Stimulated activated CD8-positive, alpha-beta memory T cell treated with anti-CD3 and anti-CD28 coated beads, Interleukin-4, amount 100 ng/mL, for 48 hours (primary cell): ENCODE measurements around the gene KNG1.
"Not testable (repeated sequence)": the region's sequence is repeated elsewhere in the genome, so short reads cannot be mapped to it uniquely, and the experiment has no call there.

ENCODE experiments used
- DNase-seq: peaks from one replicate; pipeline ENCODE4 v3.0.0-alpha.2; 2020

The KNG1 gene

DNA sequence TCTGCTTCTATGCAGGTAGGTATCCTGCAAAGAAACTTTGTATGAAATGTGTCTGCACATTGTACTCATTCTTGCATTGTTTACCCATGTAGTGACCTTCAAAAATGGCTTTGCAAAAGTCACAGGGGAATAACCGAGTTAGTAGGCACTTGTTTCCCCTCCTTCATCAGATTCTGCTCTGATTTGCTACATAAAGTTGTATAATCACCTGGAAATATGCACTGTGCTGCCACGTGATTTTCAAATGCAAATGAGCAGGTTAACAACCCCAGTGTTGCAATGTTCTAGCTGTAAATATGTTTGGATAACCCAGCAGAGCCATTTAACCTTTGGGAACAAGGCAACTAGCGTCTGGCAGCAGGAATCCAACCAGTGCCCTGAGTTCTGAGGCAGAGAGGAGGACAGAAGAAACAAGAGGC lies at the start of gene KNG1:
TSS of gene KNG1 (plus strand) at position 321 of the 419 bp plus-strand sequence. CDS start 184 bp downstream, outside the sequence.
- no peak for DNase-seq

DNA sequence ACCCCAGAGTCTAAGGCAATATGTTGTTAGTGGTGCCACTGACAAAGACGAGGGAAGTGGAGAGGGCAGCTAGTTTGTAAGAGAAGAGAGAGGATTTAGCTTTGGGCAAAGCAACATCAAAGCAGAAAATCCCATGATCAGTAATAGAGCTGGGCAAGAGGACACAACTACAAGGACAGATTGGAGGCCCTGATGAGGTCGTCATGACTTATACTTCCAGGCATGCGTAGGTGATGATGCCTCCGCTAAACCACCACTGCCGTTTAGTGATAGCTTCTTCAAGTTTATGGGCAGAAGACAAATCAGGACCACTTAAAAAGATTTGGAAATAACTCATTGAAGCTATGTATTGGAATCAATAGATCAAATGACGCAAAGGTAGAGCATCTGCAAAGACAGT lies 48.7 kb upstream of the KNG1 start:
- no peak for DNase-seq

DNA sequence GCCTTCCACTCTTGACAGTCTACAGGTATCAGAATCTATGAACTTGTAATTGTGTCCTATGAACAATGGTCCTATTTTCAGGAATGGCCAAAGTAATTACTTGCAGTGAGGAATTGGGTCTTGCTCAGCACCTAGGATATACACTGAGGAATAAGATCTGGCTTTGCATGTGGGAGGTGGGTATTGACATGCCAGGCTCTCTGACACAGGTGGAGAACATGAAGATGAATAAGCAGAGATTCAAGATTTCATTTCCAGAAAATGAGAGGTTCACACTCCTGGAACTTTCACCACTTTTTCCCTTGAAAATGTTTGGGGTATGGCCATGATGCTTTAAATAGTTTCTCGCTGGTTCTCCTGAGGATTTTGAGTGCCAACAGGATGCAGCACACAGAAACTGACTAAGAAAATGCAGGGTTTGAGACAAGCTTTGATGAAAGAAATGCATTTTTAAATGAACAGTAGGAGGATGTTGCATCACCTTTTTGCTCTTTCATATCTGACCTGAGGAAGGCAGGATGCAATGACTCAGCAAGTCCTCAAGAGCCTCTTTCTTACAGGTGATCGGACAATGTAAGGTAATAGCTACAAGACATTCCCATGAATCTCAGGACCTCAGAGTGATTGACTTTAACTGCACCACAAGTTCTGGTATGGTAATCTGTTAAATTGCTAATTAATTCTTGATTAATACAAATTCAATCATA lies 47.6 kb upstream of the KNG1 start:
- DNase-seq: no peak

DNA sequence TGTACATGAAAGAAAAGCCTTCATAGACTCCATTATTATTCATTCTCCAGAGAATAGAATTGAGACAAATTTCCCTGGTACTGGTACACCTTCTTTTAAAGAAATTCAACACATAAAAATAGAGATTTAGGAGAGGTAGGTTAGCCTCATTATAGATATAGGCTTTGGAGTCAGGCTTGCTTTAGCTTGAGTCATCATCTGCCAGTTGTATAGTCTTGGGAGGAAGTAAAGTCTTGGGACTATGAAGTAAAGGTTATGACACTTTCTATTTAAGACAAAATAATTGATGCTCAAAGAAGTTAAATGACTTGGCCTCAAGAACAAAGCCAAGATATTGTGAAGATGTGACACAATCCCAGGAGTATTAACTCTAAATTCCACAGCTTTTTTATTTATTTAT lies 47.0 kb upstream of the KNG1 start:
- DNase-seq: no peak

DNA sequence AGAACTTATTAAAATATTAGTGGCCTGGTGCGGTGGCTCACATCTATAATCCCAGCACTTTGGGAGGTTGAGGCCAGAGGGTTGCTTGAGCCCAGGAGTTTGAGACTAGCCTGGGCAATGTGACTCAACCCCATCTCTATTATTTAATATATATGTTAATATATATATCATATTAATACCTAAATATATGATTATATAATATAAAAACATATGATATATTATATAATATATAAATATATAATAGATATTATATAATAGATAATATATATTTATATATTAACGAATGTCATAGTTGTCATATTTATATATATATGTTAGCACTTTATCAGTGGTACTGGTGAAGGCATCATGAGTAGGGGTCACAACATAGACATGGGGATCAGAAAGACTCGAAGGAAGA lies 46.1 kb upstream of the KNG1 start:
- no peak for DNase-seq

DNA sequence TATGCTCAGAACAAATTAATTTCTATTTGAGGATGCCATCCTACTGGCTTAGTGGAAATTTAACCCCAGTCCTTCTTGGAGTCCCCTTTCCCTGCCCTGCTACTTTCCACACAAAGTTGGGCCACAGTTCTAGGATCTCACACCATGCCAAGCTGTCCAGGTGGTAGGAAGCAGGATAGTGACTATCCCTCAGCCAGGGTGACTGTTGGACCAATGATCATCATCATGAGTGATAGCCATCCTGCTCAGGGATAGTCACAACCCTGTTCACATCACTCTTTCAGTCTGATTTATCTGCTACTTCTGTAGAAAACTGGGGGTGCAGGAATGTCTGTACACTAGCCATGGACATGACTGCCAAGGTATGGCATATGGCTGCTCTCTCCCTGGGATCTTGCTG lies 38.6 kb upstream of the KNG1 start:
- no peak for DNase-seq

DNA sequence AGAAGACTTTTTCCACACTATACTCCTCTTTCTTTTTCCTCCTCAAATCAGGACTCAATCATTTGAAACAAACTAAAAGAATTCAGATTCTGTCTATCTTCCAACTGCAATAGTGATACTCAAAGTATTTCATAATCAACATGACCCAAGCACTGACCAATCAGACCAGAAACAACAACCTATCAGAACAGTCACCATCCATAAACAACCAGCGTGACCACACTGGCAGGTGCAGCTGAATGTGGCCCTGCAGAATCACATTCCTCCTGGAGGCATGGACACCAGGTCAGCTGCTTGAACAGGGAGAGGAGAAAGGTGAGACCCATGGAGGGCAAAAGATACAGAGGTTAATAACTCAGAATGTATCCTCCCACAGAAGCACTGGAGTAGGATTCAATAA lies 38.0 kb upstream of the KNG1 start:
- no peak for DNase-seq

DNA sequence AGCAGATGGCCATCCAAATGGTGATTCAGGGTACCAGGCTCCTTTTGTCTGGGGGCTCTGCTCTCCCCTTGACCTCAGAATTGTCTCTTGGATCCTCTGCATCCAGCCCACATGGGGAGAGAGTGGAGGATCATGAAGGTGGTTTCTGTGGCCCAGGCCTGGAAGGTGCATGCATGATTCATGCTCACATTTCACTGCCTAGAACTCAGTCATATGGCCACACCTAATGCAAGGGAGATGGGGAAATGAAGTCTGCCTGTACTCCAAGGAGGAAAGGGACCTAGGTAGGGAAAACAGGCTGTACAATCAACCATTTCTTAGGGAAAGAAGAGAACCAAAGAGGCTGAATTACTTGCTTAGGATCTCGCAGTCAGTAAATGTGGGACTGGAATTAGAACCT lies 36.3 kb upstream of the KNG1 start:
- DNase-seq: no peak

DNA sequence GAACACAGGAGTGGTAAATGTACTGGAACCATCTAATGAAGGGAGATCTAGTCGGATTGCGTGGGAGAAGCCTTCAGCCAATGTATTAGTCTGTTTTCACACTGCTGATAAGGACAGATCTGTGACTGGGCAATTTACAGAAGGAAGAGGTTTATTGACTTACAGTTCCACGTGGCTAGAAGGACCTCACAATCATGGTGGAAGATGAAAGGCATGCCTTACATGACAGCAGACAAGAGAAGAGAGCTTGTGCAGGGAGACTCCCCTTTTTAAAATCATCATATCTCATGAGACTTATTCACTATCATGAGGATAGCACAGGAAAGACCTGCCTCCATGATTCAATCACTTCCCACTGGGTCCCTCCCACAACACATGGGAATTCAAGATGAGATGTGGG lies 34.3 kb upstream of the KNG1 start:
- DNase-seq: no peak

DNA sequence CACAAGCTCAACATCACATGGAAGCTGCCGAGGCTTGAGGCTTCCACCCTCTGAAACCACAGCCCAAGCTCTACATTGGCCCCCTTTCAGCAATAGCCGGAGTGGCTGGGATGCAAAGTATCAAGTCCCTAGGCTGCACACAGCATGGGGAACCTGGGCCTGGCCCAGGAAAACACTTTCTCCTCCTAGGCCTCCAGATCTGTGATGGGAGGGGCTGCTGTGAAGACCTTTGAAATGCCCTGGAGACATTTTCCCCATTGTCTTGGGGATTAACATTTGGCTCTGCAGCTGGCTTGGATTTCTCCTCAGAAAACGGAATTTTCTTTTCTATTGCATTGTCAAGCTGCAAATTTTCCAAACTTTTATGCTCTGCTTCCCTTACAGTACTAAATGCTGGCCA lies 33.2 kb upstream of the KNG1 start:
- no peak for DNase-seq

DNA sequence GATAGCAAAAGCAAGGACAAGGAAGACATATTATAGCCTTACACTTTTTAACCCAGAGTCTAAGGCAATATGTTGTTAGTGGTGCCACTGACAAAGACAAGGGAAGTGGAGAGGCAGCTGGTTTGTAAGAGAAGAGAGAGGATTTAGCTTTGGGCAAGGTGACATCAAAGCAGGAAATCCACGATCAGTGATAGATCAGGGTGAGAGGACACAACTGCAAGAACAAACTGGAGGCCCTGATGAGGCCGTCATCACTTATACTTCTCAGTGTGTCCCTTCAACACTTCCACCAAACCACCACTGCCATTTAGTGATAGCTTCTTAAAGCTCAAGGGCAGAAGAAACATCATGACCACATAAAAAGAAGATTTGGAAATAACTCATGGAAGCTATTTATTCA lies 30.7 kb upstream of the KNG1 start:
- DNase-seq: not testable (repeated sequence)

DNA sequence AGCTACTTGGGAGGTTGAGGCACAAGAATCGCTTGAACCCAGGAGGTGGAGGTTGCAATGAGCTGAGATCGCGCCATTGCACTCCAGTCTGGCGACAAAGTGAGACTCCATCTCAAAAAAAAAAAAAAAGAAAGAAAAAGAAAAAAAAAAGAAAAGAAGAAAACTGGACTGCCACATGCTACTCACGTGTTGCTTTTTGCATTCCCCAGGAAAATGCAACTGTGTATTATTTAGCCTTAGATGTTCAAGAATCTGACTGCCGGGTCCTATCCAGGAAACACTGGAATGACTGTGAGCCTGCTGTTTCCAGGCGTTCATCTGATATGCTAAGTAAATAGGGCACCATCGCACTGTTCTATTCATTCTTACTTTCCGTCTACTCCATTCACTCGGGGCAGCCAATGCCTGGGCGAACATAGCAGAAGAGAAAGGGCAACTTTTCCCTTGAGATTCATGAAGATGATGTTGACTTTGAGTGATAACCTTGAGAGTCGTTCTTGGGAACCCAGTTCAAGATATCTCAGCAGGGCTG lies 30.0 kb upstream of the KNG1 start:
- no peak for DNase-seq

DNA sequence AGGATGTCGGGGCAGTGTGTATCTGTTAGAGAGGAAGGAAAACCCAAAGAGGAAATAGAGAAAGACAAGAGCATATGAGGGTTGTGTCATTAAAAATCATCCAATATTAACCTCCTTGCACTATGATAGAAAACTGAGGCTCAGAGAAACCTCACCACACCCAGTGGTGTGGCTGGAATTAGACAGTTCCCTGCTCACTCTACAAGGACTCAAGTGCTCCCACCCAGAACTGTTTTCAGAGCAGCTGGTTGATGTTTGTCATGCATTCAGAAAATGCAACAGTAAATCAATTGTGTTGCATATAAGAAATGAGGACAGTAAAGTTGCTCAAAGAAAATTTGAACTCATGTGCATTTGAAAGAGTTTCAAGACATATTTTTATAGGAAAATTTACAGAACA lies 26.9 kb upstream of the KNG1 start:
- DNase-seq: not testable (repeated sequence)

DNA sequence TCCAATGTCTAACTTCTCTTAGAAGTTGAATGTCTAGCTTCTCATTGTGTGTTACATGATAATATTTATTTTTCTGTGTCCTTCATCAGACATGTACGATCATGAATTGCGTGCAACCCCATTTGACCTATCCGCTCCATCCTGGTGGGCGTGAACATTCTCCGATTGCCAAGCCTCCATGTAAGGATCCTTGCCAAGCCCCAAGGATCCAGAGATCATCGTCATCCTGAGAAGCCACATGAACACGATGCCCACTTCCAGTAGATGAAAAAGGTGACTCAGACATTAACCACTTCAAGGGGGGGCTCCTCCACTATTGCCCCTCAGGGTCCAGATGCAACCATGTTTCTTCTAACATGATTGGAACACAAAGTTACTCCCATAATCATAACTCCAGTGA lies 25.5 kb upstream of the KNG1 start:
- no peak for DNase-seq

DNA sequence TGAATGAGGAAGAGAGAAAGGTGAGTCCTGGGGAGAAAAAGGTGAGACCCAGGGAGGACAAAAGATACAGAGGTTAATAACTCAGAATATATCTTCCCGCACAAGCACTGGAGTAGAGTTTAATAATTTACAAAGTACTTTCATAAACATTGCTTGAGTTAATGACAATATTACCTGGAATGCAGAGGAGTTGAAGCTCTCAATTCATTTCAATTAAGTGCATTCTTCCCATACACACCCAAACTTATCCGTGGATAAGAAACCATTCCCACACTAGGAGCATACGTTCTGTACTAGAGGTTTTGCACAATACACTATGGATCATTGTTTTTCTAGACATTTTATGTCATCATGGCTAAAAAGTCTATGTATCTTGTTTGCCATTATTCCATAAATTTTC lies 23.3 kb upstream of the KNG1 start:
- DNase-seq: no peak

DNA sequence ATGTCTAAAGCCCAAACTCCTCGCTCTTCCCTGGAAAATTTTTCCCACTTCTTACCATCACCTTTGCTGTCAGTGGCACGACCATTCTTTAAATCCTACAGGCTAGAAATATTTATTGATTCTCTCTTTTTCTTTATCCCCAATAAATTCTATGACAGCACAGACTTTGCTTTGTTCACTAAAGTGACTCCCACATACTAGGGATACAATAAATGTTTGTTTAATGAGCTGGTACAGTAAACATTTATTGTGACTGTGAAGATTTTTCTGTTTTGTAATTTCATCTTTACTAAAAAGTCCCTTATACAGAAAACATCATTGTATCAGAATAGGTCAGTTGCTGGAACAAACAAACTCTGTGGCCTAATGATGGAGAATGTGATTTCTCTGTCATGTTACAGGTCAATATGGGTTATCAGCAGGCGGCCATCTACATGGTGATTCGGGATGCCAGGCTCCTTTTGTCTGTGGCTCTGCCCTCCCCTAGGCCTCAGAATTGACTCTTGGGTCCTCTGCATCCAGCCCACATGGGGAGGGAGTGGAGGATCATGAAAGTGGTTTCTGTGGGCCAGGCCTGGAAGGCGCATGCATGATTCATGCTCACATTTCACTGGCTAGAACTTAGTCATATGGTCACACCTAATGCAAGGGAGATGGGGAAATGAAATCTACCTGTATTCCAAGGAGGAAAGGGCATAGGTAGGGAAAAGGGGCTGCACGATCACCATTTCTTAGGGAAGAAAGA lies 22.7 kb upstream of the KNG1 start:
- DNase-seq: no peak

DNA sequence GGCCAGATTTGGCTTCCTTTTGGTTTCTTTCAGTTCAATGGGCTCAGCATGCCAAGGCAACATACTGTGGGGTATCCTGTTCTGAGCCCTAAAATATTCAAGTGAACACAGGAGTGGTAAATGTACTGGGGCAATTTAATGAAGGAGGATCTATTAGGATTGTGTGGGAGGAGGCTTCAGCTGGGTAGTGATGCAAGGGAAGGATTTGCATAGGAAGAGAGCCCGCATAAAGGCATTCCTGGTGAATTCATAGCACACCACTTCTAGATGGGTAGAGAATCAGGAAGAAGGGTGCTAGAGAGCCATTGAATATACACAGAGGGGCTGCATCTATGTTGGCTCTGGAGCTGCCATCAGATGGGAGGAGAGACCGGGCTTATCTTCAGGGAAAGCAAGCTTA lies 20.6 kb upstream of the KNG1 start:
- DNase-seq: no peak

DNA sequence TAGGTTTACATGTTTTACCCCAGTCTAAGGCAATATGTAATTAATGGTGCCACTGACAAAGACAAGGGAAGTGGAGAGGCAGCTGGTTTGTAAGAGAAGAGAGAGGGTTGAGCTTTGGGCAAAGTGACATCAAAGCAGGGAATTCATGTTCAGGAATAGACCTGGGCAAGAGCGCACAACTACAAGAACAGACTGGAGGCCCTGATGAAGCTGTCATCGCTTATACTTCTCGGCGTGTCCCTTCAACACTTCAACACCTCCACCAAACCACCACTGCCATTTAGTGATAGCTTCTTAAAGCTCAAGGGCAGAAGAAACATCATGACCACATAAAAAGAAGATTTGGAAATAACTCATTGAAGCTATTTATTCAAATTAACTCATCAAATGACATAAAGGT lies 19.6 kb upstream of the KNG1 start:
- DNase-seq: no peak

DNA sequence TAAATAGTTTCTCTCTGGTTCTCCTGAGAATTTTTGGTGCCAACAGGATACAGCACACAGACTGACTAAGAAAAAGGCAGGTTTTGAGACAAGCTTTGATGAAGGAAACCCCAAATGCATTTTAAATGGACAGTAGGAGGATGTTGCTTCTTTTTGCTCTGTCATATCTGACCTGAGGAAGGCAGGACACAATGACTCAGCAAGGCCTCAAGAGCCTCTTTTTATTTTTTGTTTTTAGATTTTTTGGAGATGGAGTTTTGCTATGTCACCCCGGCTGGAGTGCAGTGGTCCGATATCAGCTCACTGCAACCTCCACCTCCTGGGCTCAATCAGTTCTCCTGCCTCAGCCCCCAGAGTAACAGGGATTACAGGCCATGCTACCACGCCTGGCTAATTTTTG lies 16.9 kb upstream of the KNG1 start:
- DNase-seq: no peak

DNA sequence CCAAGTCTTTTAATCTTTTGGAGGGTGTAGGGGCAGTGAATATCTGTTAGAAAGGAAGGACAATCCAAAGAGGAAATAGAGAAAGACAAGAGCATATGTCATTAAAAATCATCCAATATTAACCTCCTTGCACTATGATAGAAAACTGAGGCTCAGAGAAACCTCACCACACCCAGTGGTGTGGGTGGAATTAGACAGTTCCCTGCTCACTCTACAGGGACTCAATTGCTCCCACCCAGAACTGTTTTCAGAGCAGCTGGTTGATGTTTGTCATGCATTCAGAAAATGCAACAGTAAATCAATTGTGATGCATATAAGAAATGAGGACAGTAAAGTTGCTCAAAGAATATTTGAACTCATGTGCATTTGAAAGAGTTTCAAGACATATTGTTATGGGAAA lies 14.7 kb upstream of the KNG1 start:
- DNase-seq: not testable (repeated sequence)

DNA sequence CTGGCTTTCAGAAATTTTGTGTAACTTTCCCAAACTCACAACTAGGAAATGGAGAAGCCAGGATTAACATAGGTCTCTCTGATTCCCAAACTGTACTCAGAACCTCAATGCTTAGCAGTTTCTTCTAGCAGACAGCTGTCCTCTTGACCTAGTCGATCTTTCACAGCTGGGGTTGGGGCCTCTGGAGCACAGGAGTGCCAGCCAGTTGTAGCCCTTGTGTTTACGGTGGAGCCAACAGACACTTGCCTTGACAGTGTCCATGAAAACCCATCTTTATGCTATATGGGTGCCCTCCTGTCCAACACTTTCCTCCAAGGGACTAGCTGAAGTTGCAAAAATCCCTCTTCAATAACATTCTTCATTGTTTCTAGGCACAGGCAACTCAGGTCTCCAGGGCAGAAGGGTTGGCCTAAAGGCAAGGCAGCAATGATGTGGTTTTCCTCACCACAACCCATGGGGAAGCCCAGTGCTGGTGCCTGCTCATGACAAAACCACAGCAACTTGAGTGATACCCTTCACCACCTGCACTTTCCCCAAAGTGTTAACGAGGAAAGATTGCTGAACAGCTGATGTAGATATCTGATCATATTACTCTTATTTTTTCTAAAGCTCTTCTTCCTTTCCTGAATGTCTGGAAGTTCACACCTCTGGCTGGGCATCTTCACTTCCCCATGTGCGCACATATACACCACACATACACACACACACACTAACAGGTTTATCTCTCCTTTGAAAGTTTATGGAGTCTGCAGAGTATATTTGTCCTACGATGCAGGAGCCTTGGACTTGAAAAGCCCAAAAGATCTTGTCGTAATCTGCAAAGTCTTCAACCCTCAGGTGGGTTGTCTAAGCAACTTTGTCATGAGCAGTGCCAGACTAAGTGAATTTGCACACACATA lies 11.0 kb upstream of the KNG1 start:
- peak; percentile 66 for DNase-seq

DNA sequence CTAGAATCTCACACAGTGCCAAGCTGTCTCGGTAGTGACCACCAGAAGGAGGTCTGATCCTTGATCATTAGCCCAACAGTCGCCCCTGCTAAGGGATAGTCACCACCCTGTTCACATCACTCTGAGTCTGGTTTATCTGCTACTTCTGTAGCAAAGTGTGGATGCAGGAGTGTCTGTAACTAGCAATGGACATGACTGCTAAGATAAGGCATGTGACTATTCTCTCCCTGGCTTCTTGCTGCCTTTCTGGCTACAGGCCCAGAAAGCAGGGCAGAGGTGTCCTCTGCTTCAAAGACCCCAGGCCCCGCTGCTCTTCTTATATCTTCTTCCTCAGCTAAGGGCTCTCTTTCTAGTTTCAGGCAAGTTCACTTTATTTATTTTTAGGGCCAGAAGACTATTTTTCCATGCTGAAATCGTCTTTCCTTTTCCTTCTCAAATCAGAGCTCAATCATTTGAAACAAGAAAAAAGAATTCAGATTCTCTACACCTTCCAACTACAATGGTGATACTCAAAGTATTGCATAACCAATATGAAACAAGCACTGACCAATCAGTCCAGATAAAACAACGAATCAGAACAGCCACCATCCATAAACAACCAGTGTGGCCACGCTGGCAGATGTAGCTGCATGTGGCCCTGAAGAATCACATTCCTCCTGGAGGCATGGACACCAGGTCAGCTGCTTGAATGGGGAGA lies 8.0 kb upstream of the KNG1 start:
- no peak for DNase-seq

DNA sequence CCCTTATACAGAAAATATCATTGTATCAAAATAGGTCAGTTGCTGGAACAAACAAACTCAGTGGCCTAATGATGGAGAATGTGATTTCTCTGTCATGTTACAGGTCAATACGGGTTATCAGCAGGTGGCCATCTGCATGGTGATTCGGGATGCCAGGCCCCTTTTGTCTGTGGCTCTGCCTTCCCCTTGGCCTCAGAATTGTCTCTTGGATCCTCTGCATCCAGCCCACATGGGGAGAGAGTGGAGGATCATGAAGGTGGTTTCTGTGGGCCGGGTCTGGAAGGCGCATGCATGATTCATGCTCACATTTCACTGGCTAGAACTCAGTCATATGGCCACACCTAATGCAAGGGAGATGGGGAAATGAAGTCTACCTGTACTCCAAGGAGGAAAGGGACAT lies 6.5 kb upstream of the KNG1 start:
- not testable (repeated sequence) for DNase-seq
